Liver (tissue), 9 donors: ENCODE data around the gene MAP4K3. TPM values are rescaled to one million over a fixed set of nuclear protein-coding genes. Genes with fewer than 3 reads are reported as not detected.

Experiments
- DNase-seq: peaks from one replicate; pipeline ENCODE4 v3.0.0-alpha.2; 2017; ENCODE audit warnings: low spot score
- H3K27ac ChIP-seq, 2 donors: one replicate each; pipeline ENCODE4 v1.7.0; 2013; ENCODE audit warnings: inconsistent platforms in 2 of 2, low read length in 2 of 2, control low read depth in 1 of 2, low read depth in 1 of 2, mild to moderate bottlenecking in 1 of 2
- H3K27me3 ChIP-seq, 4 donors: one replicate each; pipeline versions ENCODE4 v1.6.1 to v1.7.0; 2013; ENCODE audit warnings: low read length in 3 of 4, inconsistent platforms in 1 of 4, mild to moderate bottlenecking in 1 of 4, moderate library complexity in 1 of 4; ENCODE audit not compliant: control insufficient read depth in 4 of 4, insufficient read depth in 4 of 4
- H3K36me3 ChIP-seq, 4 donors: one replicate each; pipeline versions ENCODE4 v1.6.1 to v1.7.0; 2013; ENCODE audit warnings: low read length in 3 of 4, mild to moderate bottlenecking in 3 of 4, low read depth in 1 of 4, moderate library complexity in 1 of 4; ENCODE audit not compliant: control insufficient read depth in 4 of 4, insufficient read depth in 3 of 4
- H3K4me1 ChIP-seq, 4 donors: one replicate each; pipeline versions ENCODE4 v1.6.1 to v1.7.0; 2013; ENCODE audit warnings: low read length in 3 of 4, mild to moderate bottlenecking in 3 of 4, moderate library complexity in 1 of 4; ENCODE audit not compliant: control insufficient read depth in 4 of 4, insufficient read depth in 4 of 4
- H3K4me3 ChIP-seq, 3 donors: one replicate each; pipeline versions ENCODE4 v1.6.1 to v1.7.0; 2013; ENCODE audit warnings: low read length in 3 of 3, control low read depth in 1 of 3, low read depth in 1 of 3, mild to moderate bottlenecking in 1 of 3
- H3K9ac ChIP-seq, 2 donors: one replicate each; pipeline ENCODE4 v1.7.0; 2013; ENCODE audit warnings: low read length in 2 of 2, mild to moderate bottlenecking in 2 of 2, moderate library complexity in 2 of 2, control low read depth in 1 of 2, low read depth in 1 of 2
- H3K9me3 ChIP-seq, 4 donors: one replicate each; pipeline versions ENCODE4 v1.6.1 to v1.7.0; 2013; ENCODE audit warnings: low read length in 3 of 4; ENCODE audit not compliant: control insufficient read depth in 4 of 4
- CTCF ChIP-seq: fragments of 150-350 bp; IDR thresholded peaks from 2 replicates; pipeline ENCODE4 v1.5.1; 2017; ENCODE audit warnings: improper control_type of control experiment, low read depth, low read length; ENCODE audit not compliant: missing input control
- EGR1 ChIP-seq, 2 donors: IDR thresholded peaks; 2 replicates each; pipeline ENCODE4 v1.6.1; 2016 to 2018; ENCODE audit warnings: antibody characterized with exemption in 2 of 2, low read depth in 2 of 2
- FOXA1 ChIP-seq: IDR thresholded peaks from 2 replicates; pipeline ENCODE4 v1.6.1; 2016; ENCODE audit warnings: antibody characterized with exemption
- FOXA2 ChIP-seq: IDR thresholded peaks from 2 replicates; pipeline ENCODE4 v1.6.1; 2016; ENCODE audit warnings: antibody characterized with exemption
- GABPA ChIP-seq, 2 donors: IDR thresholded peaks in 1 of 2; conservative IDR thresholded peaks in 1 of 2; 2 replicates each; pipeline ENCODE4 v1.6.1; 2016; ENCODE audit warnings: antibody characterized with exemption in 2 of 2, mild to moderate bottlenecking in 1 of 2, moderate library complexity in 1 of 2
- HNF4A ChIP-seq, 2 donors: conservative IDR thresholded peaks; 2 replicates each; pipeline ENCODE4 v1.6.1; 2016; ENCODE audit warnings: antibody characterized with exemption in 2 of 2, mild to moderate bottlenecking in 2 of 2
- HNF4G ChIP-seq: IDR thresholded peaks from 2 replicates; pipeline ENCODE4 v1.6.1; 2016; ENCODE audit warnings: antibody characterized with exemption
- JUND ChIP-seq, 2 donors: IDR thresholded peaks; 2 replicates each; pipeline ENCODE4 v1.6.1; 2016; ENCODE audit warnings: antibody characterized with exemption in 2 of 2
- NR2F2 ChIP-seq: IDR thresholded peaks from 2 replicates; pipeline ENCODE4 v1.6.1; 2016; ENCODE audit warnings: antibody characterized with exemption
- RAD21 ChIP-seq, 2 donors: IDR thresholded peaks; 2 replicates each; pipeline ENCODE4 v1.6.1; 2016; ENCODE audit warnings: antibody characterized with exemption in 2 of 2, mild to moderate bottlenecking in 2 of 2
- RXRA ChIP-seq, 2 donors: IDR thresholded peaks; 2 replicates each; pipeline ENCODE4 v1.6.1; 2017 to 2018; ENCODE audit warnings: antibody characterized with exemption in 2 of 2, mild to moderate bottlenecking in 1 of 2
- SP1 ChIP-seq: IDR thresholded peaks from 2 replicates; pipeline ENCODE4 v1.6.1; 2018; ENCODE audit warnings: antibody characterized with exemption, mild to moderate bottlenecking
- TAF1 ChIP-seq: conservative IDR thresholded peaks from 2 replicates; pipeline ENCODE4 v1.6.1; 2016; ENCODE audit warnings: antibody characterized with exemption, mild to moderate bottlenecking
- WGBS: extraction: QIAGEN DNeasy Blood & Tissue Kit; methylation state at CpG from one replicate; pipeline ENCODE4 v1.1.7; 2013; 5-methylcytosine and 5-hydroxymethylcytosine counted together
- polyA plus RNA-seq, 2 donors: library from polyadenylated mRNA; stranded (reverse) in 1 of 2; unstranded in 1 of 2; fragments of 200-250 nt in 1 of 2; fragments of >200 nt in 1 of 2; fragmentation: Nextera tagmentation in 1 of 2; extraction: Ambion mirVana in 1 of 2; gene quantifications; one replicate each; pipeline versions ENCODE4 v1.2.1 to v1.2.3, GENCODE V29; 2013 to 2015
- total RNA-seq, 2 donors: library from RNA; depleted of rRNA; stranded (reverse); fragments of >200 nt; gene quantifications; one replicate each; pipeline ENCODE4 v1.2.3, GENCODE V29; 2014
- TF ChIP-seq, protein P1 (sequence below): IDR thresholded peaks from 2 replicates; pipeline ENCODE4 v1.6.1; 2016; ENCODE audit warnings: antibody characterized with exemption, mild to moderate bottlenecking
- TF ChIP-seq, protein P2 (sequence below): IDR thresholded peaks from 2 replicates; pipeline ENCODE4 v1.6.1; 2016; ENCODE audit warnings: antibody characterized with exemption
- TF ChIP-seq, protein P3 (sequence below): IDR thresholded peaks from 2 replicates; pipeline ENCODE4 v1.6.1; 2016; ENCODE audit warnings: antibody characterized with exemption
- TF ChIP-seq, protein P4 (sequence below): IDR thresholded peaks from 2 replicates; pipeline ENCODE4 v1.6.1; 2016; ENCODE audit warnings: antibody characterized with exemption
- donor health status: healthy.
- donor health status: healthy.
- donor health status: healthy.
- donor health status: healthy.
- donor health status: healthy.

The MAP4K3 gene
- total and polyA plus RNA-seq, 4 donors: 6.2 to 23.8 (median 10.9) TPM

- 91% methylated on average over 1 of the region's 1 CpG for WGBS
- no peaks in the 10 kb centered on the region for H3K4me1 ChIP-seq
- no peak for TF ChIP-seq CTCF
- TF ChIP-seq, protein P1, sequence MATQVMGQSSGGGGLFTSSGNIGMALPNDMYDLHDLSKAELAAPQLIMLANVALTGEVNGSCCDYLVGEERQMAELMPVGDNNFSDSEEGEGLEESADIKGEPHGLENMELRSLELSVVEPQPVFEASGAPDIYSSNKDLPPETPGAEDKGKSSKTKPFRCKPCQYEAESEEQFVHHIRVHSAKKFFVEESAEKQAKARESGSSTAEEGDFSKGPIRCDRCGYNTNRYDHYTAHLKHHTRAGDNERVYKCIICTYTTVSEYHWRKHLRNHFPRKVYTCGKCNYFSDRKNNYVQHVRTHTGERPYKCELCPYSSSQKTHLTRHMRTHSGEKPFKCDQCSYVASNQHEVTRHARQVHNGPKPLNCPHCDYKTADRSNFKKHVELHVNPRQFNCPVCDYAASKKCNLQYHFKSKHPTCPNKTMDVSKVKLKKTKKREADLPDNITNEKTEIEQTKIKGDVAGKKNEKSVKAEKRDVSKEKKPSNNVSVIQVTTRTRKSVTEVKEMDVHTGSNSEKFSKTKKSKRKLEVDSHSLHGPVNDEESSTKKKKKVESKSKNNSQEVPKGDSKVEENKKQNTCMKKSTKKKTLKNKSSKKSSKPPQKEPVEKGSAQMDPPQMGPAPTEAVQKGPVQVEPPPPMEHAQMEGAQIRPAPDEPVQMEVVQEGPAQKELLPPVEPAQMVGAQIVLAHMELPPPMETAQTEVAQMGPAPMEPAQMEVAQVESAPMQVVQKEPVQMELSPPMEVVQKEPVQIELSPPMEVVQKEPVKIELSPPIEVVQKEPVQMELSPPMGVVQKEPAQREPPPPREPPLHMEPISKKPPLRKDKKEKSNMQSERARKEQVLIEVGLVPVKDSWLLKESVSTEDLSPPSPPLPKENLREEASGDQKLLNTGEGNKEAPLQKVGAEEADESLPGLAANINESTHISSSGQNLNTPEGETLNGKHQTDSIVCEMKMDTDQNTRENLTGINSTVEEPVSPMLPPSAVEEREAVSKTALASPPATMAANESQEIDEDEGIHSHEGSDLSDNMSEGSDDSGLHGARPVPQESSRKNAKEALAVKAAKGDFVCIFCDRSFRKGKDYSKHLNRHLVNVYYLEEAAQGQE: no peak
- TF ChIP-seq RXRA (IDR thresholded peaks at IDR 0.05): no peak
- TF ChIP-seq NR2F2: no peak
- no peak for TF ChIP-seq FOXA2
- TF ChIP-seq, protein P2, sequence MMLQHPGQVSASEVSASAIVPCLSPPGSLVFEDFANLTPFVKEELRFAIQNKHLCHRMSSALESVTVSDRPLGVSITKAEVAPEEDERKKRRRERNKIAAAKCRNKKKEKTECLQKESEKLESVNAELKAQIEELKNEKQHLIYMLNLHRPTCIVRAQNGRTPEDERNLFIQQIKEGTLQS: no peak
- TF ChIP-seq, protein P3, sequence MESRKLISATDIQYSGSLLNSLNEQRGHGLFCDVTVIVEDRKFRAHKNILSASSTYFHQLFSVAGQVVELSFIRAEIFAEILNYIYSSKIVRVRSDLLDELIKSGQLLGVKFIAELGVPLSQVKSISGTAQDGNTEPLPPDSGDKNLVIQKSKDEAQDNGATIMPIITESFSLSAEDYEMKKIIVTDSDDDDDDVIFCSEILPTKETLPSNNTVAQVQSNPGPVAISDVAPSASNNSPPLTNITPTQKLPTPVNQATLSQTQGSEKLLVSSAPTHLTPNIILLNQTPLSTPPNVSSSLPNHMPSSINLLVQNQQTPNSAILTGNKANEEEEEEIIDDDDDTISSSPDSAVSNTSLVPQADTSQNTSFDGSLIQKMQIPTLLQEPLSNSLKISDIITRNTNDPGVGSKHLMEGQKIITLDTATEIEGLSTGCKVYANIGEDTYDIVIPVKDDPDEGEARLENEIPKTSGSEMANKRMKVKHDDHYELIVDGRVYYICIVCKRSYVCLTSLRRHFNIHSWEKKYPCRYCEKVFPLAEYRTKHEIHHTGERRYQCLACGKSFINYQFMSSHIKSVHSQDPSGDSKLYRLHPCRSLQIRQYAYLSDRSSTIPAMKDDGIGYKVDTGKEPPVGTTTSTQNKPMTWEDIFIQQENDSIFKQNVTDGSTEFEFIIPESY: no peak
- TF ChIP-seq HNF4A (conservative IDR thresholded peaks at IDR 0.05): no peak
- TF ChIP-seq HNF4G: no peak
- TF ChIP-seq GABPA (IDR thresholded peaks at IDR 0.05 in 1 of 2, conservative IDR thresholded peaks at IDR 0.05 in 1 of 2): no peak
- TF ChIP-seq JUND (IDR thresholded peaks at IDR 0.05): no peak
- no peak for TF ChIP-seq EGR1 (IDR thresholded peaks at IDR 0.05; ENCODE audit: low read depth in 2 of 2)
- TF ChIP-seq, protein P4, sequence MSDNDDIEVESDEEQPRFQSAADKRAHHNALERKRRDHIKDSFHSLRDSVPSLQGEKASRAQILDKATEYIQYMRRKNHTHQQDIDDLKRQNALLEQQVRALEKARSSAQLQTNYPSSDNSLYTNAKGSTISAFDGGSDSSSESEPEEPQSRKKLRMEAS: no peak
- TF ChIP-seq SP1: no peak
- no peak for TF ChIP-seq RAD21 (IDR thresholded peaks at IDR 0.05)
- H3K4me3 ChIP-seq: no peak overlapping the region
- peaks cover 0 to 8% (median 2%) of the 10 kb centered on the region in 4 donors for H3K36me3 ChIP-seq
- H3K9me3 ChIP-seq: no peaks in the 10 kb centered on the region
- DNase-seq: no peak
- H3K27me3 ChIP-seq: no peaks in the 10 kb centered on the region
- H3K27ac ChIP-seq: no peak overlapping the region
- H3K9ac ChIP-seq: no peak overlapping the region
Measured at GRCh38 chr2:39306626-39307025, 130.5 kb downstream of the MAP4K3 start.

DNA sequence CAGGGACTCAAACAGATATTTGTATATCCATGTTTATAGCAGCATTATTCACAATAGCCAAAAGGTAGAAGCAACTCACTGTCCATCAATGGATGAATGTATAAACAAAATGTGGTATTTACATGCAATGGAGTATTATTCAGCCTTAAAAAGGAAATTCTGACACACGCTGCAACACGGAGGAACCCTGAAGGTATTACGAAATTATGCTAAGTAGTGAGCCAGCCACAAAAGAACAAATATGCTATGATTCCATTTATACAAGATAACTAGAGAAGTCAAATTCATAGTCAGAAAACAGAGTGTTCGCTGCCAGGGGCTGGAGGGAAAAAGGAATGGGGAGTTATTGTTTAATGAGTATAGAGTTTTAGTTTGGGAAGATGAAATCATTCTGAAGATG, 132.4 kb downstream of the MAP4K3 start:
- H3K36me3 ChIP-seq: no peaks in the 10 kb centered on the region
- DNase-seq: no peak
- no peak overlapping the region for H3K27ac ChIP-seq
- H3K27me3 ChIP-seq: no peaks in the 10 kb centered on the region
- no peak for TF ChIP-seq HNF4A (conservative IDR thresholded peaks at IDR 0.05)
- TF ChIP-seq GABPA (IDR thresholded peaks at IDR 0.05 in 1 of 2, conservative IDR thresholded peaks at IDR 0.05 in 1 of 2): no peak
- TF ChIP-seq RXRA (IDR thresholded peaks at IDR 0.05): no peak
- TF ChIP-seq RAD21 (IDR thresholded peaks at IDR 0.05): no peak
- no peak for TF ChIP-seq TAF1
- TF ChIP-seq, protein P3: no peak
- TF ChIP-seq, protein P2: no peak
- TF ChIP-seq EGR1 (IDR thresholded peaks at IDR 0.05; ENCODE audit: low read depth in 2 of 2): no peak
- TF ChIP-seq HNF4G: no peak
- TF ChIP-seq CTCF: no peak
- no peak for TF ChIP-seq SP1
- TF ChIP-seq FOXA1: no peak
- TF ChIP-seq, protein P4: no peak
- TF ChIP-seq NR2F2: no peak
- WGBS: 94% methylated on average over 4 of the region's 4 CpGs
- no peaks in the 10 kb centered on the region for H3K4me1 ChIP-seq
- no peak overlapping the region for H3K4me3 ChIP-seq
- no peak overlapping the region for H3K9ac ChIP-seq
- H3K9me3 ChIP-seq: no peaks in the 10 kb centered on the region
